Liver (tissue), 9 donors: Measurements from ENCODE around the gene CALCR. TPM values are rescaled to one million over a fixed set of nuclear protein-coding genes. Genes with fewer than 3 reads are reported as not detected.

ENCODE experiments used
- DNase-seq: peaks from one replicate; pipeline ENCODE4 v3.0.0-alpha.2; 2017; ENCODE audit warnings: low spot score
- H3K27ac ChIP-seq, 2 donors: one replicate each; pipeline ENCODE4 v1.7.0; 2013; ENCODE audit warnings: inconsistent platforms in 2 of 2, low read length in 2 of 2, control low read depth in 1 of 2, low read depth in 1 of 2, mild to moderate bottlenecking in 1 of 2
- H3K27me3 ChIP-seq, 4 donors: one replicate each; pipeline versions ENCODE4 v1.6.1 to v1.7.0; 2013; ENCODE audit warnings: low read length in 3 of 4, inconsistent platforms in 1 of 4, mild to moderate bottlenecking in 1 of 4, moderate library complexity in 1 of 4; ENCODE audit not compliant: control insufficient read depth in 4 of 4, insufficient read depth in 4 of 4
- H3K36me3 ChIP-seq, 4 donors: one replicate each; pipeline versions ENCODE4 v1.6.1 to v1.7.0; 2013; ENCODE audit warnings: low read length in 3 of 4, mild to moderate bottlenecking in 3 of 4, low read depth in 1 of 4, moderate library complexity in 1 of 4; ENCODE audit not compliant: control insufficient read depth in 4 of 4, insufficient read depth in 3 of 4
- H3K4me1 ChIP-seq, 4 donors: one replicate each; pipeline versions ENCODE4 v1.6.1 to v1.7.0; 2013; ENCODE audit warnings: low read length in 3 of 4, mild to moderate bottlenecking in 3 of 4, moderate library complexity in 1 of 4; ENCODE audit not compliant: control insufficient read depth in 4 of 4, insufficient read depth in 4 of 4
- H3K4me3 ChIP-seq, 3 donors: one replicate each; pipeline versions ENCODE4 v1.6.1 to v1.7.0; 2013; ENCODE audit warnings: low read length in 3 of 3, control low read depth in 1 of 3, low read depth in 1 of 3, mild to moderate bottlenecking in 1 of 3
- H3K9ac ChIP-seq, 2 donors: one replicate each; pipeline ENCODE4 v1.7.0; 2013; ENCODE audit warnings: low read length in 2 of 2, mild to moderate bottlenecking in 2 of 2, moderate library complexity in 2 of 2, control low read depth in 1 of 2, low read depth in 1 of 2
- H3K9me3 ChIP-seq, 4 donors: one replicate each; pipeline versions ENCODE4 v1.6.1 to v1.7.0; 2013; ENCODE audit warnings: low read length in 3 of 4; ENCODE audit not compliant: control insufficient read depth in 4 of 4
- ATF3 ChIP-seq: IDR thresholded peaks from 2 replicates; pipeline ENCODE4 v1.6.1; 2016; ENCODE audit warnings: antibody characterized with exemption
- CTCF ChIP-seq: fragments of 150-350 bp; IDR thresholded peaks from 2 replicates; pipeline ENCODE4 v1.5.1; 2017; ENCODE audit warnings: improper control_type of control experiment, low read depth, low read length; ENCODE audit not compliant: missing input control
- EGR1 ChIP-seq, 2 donors: IDR thresholded peaks; 2 replicates each; pipeline ENCODE4 v1.6.1; 2016 to 2018; ENCODE audit warnings: antibody characterized with exemption in 2 of 2, low read depth in 2 of 2
- FOXA2 ChIP-seq: IDR thresholded peaks from 2 replicates; pipeline ENCODE4 v1.6.1; 2016; ENCODE audit warnings: antibody characterized with exemption
- GABPA ChIP-seq, 2 donors: IDR thresholded peaks in 1 of 2; conservative IDR thresholded peaks in 1 of 2; 2 replicates each; pipeline ENCODE4 v1.6.1; 2016; ENCODE audit warnings: antibody characterized with exemption in 2 of 2, mild to moderate bottlenecking in 1 of 2, moderate library complexity in 1 of 2
- HNF4A ChIP-seq, 2 donors: conservative IDR thresholded peaks; 2 replicates each; pipeline ENCODE4 v1.6.1; 2016; ENCODE audit warnings: antibody characterized with exemption in 2 of 2, mild to moderate bottlenecking in 2 of 2
- HNF4G ChIP-seq: IDR thresholded peaks from 2 replicates; pipeline ENCODE4 v1.6.1; 2016; ENCODE audit warnings: antibody characterized with exemption
- JUND ChIP-seq, 2 donors: IDR thresholded peaks; 2 replicates each; pipeline ENCODE4 v1.6.1; 2016; ENCODE audit warnings: antibody characterized with exemption in 2 of 2
- MAX ChIP-seq: IDR thresholded peaks from 2 replicates; pipeline ENCODE4 v1.6.1; 2016; ENCODE audit warnings: antibody characterized with exemption
- NR2F2 ChIP-seq: IDR thresholded peaks from 2 replicates; pipeline ENCODE4 v1.6.1; 2016; ENCODE audit warnings: antibody characterized with exemption
- RAD21 ChIP-seq, 2 donors: IDR thresholded peaks; 2 replicates each; pipeline ENCODE4 v1.6.1; 2016; ENCODE audit warnings: antibody characterized with exemption in 2 of 2, mild to moderate bottlenecking in 2 of 2
- REST ChIP-seq: IDR thresholded peaks from 2 replicates; pipeline ENCODE4 v1.6.1; 2016; ENCODE audit warnings: antibody characterized with exemption, mild to moderate bottlenecking
- RXRA ChIP-seq, 2 donors: IDR thresholded peaks; 2 replicates each; pipeline ENCODE4 v1.6.1; 2017 to 2018; ENCODE audit warnings: antibody characterized with exemption in 2 of 2, mild to moderate bottlenecking in 1 of 2
- SP1 ChIP-seq: IDR thresholded peaks from 2 replicates; pipeline ENCODE4 v1.6.1; 2018; ENCODE audit warnings: antibody characterized with exemption, mild to moderate bottlenecking
- TAF1 ChIP-seq: conservative IDR thresholded peaks from 2 replicates; pipeline ENCODE4 v1.6.1; 2016; ENCODE audit warnings: antibody characterized with exemption, mild to moderate bottlenecking
- YY1 ChIP-seq: IDR thresholded peaks from 2 replicates; pipeline ENCODE4 v1.6.1; 2016; ENCODE audit warnings: antibody characterized with exemption, mild to moderate bottlenecking
- ZBTB33 ChIP-seq: IDR thresholded peaks from 2 replicates; pipeline ENCODE4 v1.6.1; 2016; ENCODE audit warnings: antibody characterized with exemption
- polyA plus RNA-seq, 2 donors: library from polyadenylated mRNA; stranded (reverse) in 1 of 2; unstranded in 1 of 2; fragments of 200-250 nt in 1 of 2; fragments of >200 nt in 1 of 2; fragmentation: Nextera tagmentation in 1 of 2; extraction: Ambion mirVana in 1 of 2; gene quantifications; one replicate each; pipeline versions ENCODE4 v1.2.1 to v1.2.3, GENCODE V29; 2013 to 2015
- total RNA-seq, 2 donors: library from RNA; depleted of rRNA; stranded (reverse); fragments of >200 nt; gene quantifications; one replicate each; pipeline ENCODE4 v1.2.3, GENCODE V29; 2014
- donor health status: healthy.
- donor health status: healthy.
- donor health status: healthy.
- donor health status: healthy.
- donor health status: healthy.

Gene CALCR
- total and polyA plus RNA-seq, 4 donors = 0.19 TPM; not detected in 3

GRCh38 chr7:93535616-93536015 lies 38.9 kb downstream of the CALCR start:
- no peak for TF ChIP-seq MAX
- Histone ChIP-seq H3K4me1 (no peaks in the 10 kb centered on the region), H3K9me3 (no peaks in the 10 kb centered on the region), H3K27ac (no peak overlapping the region), H3K27me3 (peaks cover 0 to 2% (median 0%) of the 10 kb centered on the region in 4 donors), H3K36me3 (no peaks in the 10 kb centered on the region), H3K4me3 (no peak overlapping the region), H3K9ac (no peak overlapping the region)
- no peak for DNase-seq

GRCh38 chr7:93530701-93531100 lies 43.8 kb downstream of the CALCR start:
- Histone ChIP-seq H3K9ac (no peak overlapping the region), H3K36me3 (no peaks in the 10 kb centered on the region), H3K27ac (no peak overlapping the region), H3K27me3 (peaks cover 0 to 2% (median 0%) of the 10 kb centered on the region in 4 donors), H3K9me3 (no peaks in the 10 kb centered on the region), H3K4me3 (no peak overlapping the region), H3K4me1 (no peaks in the 10 kb centered on the region)
- DNase-seq = no peak
- TF ChIP-seq CTCF (no peak), SP1 (no peak), ZBTB33 (no peak), GABPA (IDR thresholded peaks at IDR 0.05 in 1 of 2, conservative IDR thresholded peaks at IDR 0.05 in 1 of 2) (no peak), REST (no peak), YY1 (no peak), NR2F2 (no peak), MAX (no peak), TAF1 (no peak), FOXA2 (no peak), RXRA (IDR thresholded peaks at IDR 0.05) (no peak), HNF4A (conservative IDR thresholded peaks at IDR 0.05) (no peak), EGR1 (IDR thresholded peaks at IDR 0.05; ENCODE audit: low read depth in 2 of 2) (no peak), RAD21 (IDR thresholded peaks at IDR 0.05) (no peak), ATF3 (no peak), HNF4G (no peak), JUND (IDR thresholded peaks at IDR 0.05) (no peak)
